Measurements from ENCODE around the gene WDPCP. TPM values are rescaled to one million over a fixed set of nuclear protein-coding genes. Genes with fewer than 3 reads are reported as not detected.

Gene WDPCP
- total and polyA plus RNA-seq, 2 of the 4 experiments (the other 2 are of a cell fraction): 2.2 to 10.2 TPM

DNA sequence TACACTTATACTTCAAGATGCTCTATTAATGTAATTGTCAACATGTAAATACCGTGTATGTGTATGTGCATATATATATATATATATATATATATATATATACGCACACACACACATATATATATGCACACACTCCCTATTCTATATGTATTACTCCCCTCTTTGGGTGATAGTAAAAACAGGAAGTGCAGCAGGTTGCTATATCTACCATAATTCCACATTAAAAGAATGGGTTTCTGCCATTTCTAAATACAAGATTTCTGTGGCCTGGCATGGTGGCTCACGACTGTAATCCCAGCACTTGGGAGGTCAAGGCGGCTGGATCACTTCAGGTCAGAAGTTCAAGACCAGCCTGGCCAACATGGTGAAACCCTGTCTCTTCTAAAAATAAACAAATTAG lies 460.7 kb downstream of the WDPCP start:
- DNase-seq (no peak), ATAC-seq (ENCODE audit: low read depth) (no peak)
- Histone ChIP-seq H3K79me1 (ENCODE audit: low read depth in 1 of 2, low read length in 2 of 2) (no peaks in the 10 kb centered on the region), H4K5ac (ENCODE audit: low read depth, low read length) (no peak overlapping the region), H3K14ac (replicated peaks; ENCODE audit: low read depth, low read length) (no peak overlapping the region), H3K36me3 (ENCODE audit: control insufficient read depth, insufficient read depth, low read length) (no peaks in the 10 kb centered on the region), H3K9ac (ENCODE audit: low read depth, low read length) (no peak overlapping the region), H4K8ac (ENCODE audit: low read depth in 2 of 2, low read length in 2 of 2) (no peak overlapping the region), H3K4me2 (ENCODE audit: low read depth, low read length) (no peak overlapping the region), H3K27me3 (ENCODE audit: control insufficient read depth, insufficient read depth, low read length) (no peaks in the 10 kb centered on the region), H4K20me1 (ENCODE audit: insufficient read depth, low read length) (no peaks in the 10 kb centered on the region), H3K4me3 (ENCODE audit: insufficient read depth, low read depth, low read length) (no peak overlapping the region), H3K56ac (ENCODE audit: extremely low read depth, insufficient read depth, low read length) (no peak overlapping the region), H3K27ac (ENCODE audit: insufficient read depth, low read length) (no peak overlapping the region), H3K23ac (ENCODE audit: low read depth, low read length) (no peak overlapping the region), H3K4me1 (ENCODE audit: control insufficient read depth, insufficient read depth, low read length) (no peaks in the 10 kb centered on the region), H3K4ac (ENCODE audit: low read depth, low read length) (no peak overlapping the region), H4K91ac (ENCODE audit: insufficient read depth, low read depth, low read length) (no peak overlapping the region), H2BK20ac (ENCODE audit: low read depth, low read length) (no peak overlapping the region), H2BK5ac (ENCODE audit: low read depth, low read length, poor library complexity, severe bottlenecking) (no peak overlapping the region), H2BK15ac (ENCODE audit: low read depth, low read length) (no peak overlapping the region), H2AK9ac (replicated peaks; ENCODE audit: low read depth, low read length, poor library complexity) (no peak overlapping the region), H2BK120ac (ENCODE audit: low read depth, low read length) (no peak overlapping the region), H2AFZ (replicated peaks; ENCODE audit: low read length, poor library complexity) (no peak overlapping the region), H2AK5ac (ENCODE audit: low read depth, low read length) (no peak overlapping the region), H3K18ac (ENCODE audit: low read depth, low read length) (no peak overlapping the region), H3K9me1 (ENCODE audit: insufficient read depth, low read length) (no peaks in the 10 kb centered on the region), H3K9me3 (ENCODE audit: control insufficient read depth, insufficient read depth, low read length) (no peaks in the 10 kb centered on the region)
- POLR2A ChIA-PET (ENCODE audit: unreplicated experiment): no interaction called here
- TF ChIP-seq RFX5 (IDR thresholded peaks at IDR 0.05; ENCODE audit: low read depth, low read length) (no peak), MXI1 (IDR thresholded peaks at IDR 0.05; ENCODE audit: borderline replicate concordance, low read depth, low read length) (no peak), RAD21 (IDR thresholded peaks at IDR 0.05; ENCODE audit: low read length) (no peak), CHD1 (IDR thresholded peaks at IDR 0.05; ENCODE audit: low read depth, low read length) (no peak), CEBPB (IDR thresholded peaks at IDR 0.05; ENCODE audit: low read depth, low read length) (no peak), SMC3 (IDR thresholded peaks at IDR 0.05; ENCODE audit: low read depth, low read length) (no peak), MAZ (IDR thresholded peaks at IDR 0.05; ENCODE audit: borderline replicate concordance, low read depth, low read length) (no peak), BHLHE40 (IDR thresholded peaks at IDR 0.05; ENCODE audit: low read depth, low read length) (no peak), RCOR1 (IDR thresholded peaks at IDR 0.05; ENCODE audit: insufficient replicate concordance, low read length) (no peak)
- TF ChIP-seq, protein P1, sequence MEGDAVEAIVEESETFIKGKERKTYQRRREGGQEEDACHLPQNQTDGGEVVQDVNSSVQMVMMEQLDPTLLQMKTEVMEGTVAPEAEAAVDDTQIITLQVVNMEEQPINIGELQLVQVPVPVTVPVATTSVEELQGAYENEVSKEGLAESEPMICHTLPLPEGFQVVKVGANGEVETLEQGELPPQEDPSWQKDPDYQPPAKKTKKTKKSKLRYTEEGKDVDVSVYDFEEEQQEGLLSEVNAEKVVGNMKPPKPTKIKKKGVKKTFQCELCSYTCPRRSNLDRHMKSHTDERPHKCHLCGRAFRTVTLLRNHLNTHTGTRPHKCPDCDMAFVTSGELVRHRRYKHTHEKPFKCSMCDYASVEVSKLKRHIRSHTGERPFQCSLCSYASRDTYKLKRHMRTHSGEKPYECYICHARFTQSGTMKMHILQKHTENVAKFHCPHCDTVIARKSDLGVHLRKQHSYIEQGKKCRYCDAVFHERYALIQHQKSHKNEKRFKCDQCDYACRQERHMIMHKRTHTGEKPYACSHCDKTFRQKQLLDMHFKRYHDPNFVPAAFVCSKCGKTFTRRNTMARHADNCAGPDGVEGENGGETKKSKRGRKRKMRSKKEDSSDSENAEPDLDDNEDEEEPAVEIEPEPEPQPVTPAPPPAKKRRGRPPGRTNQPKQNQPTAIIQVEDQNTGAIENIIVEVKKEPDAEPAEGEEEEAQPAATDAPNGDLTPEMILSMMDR (conservative IDR thresholded peaks at IDR 0.05; ENCODE audit: low read depth, low read length): no peak
- CTCF ChIA-PET: no interaction called here
- WGBS, 2 experiments (ENCODE audit: extremely low coverage in 2 of 2, insufficient read length in 1 of 2): 60% methylated on average over 1 of the region's 4 CpGs; no CpG with 5 or more reads in 1 of the 2 experiments
- in situ Hi-C loops (cut with MboI; ENCODE audit: low sequenced_read_pairs): no loop called here
- dilution Hi-C loops (cut with HindIII; ENCODE audit: low sequenced_read_pairs, unreplicated experiment): no loop called here
- BruUV-seq (replicated peaks): no TSS peak
- intact Hi-C loops (cut with micrococcal nuclease): no loop called here

All from IMR-90 (cell line).